Thoracic aorta (tissue), 2 donors: ENCODE measurements around the gene TBC1D24. TPM values are rescaled to one million over a fixed set of nuclear protein-coding genes. Genes with fewer than 3 reads are reported as not detected.

ENCODE experiments used
- ATAC-seq: fragments of 150-250 bp; one replicate; pipeline ENCODE4 v1.8.0; 2017; ENCODE audit warnings: low read depth; ENCODE audit not compliant: insufficient number of reproducible peaks, low FRiP score
- DNase-seq: peaks from one replicate; pipeline ENCODE4 v3.0.0-alpha.2; 2020; ENCODE audit warnings: low spot score
- H3K27ac ChIP-seq, 2 donors: fragments of 200-600 bp; sonication (generic); 1 replicate in 1 of 2; 2 replicates in 1 of 2; pipeline ENCODE4 v1.5.1; 2016; ENCODE audit warnings: mild to moderate bottlenecking in 2 of 2, moderate library complexity in 2 of 2
- H3K27me3 ChIP-seq: fragments of 200-600 bp; sonication (generic); replicated peaks from 2 replicates; pipeline ENCODE4 v1.6.0; 2016; ENCODE audit warnings: mild to moderate bottlenecking; ENCODE audit not compliant: insufficient read depth
- H3K36me3 ChIP-seq: fragments of 200-600 bp; sonication (generic); one replicate; pipeline ENCODE4 v1.5.1; 2016
- H3K4me1 ChIP-seq, 2 donors: fragments of 200-600 bp; sonication (generic); 1 replicate in 1 of 2; 2 replicates in 1 of 2; pipeline versions ENCODE4 v1.5.1 to v1.6.0; 2016; ENCODE audit warnings: low read depth in 2 of 2, mild to moderate bottlenecking in 1 of 2; ENCODE audit not compliant: control insufficient read depth in 1 of 2
- H3K4me3 ChIP-seq: fragments of 200-600 bp; sonication (generic); 2 replicates; pipeline ENCODE4 v1.5.1; 2016; ENCODE audit warnings: mild to moderate bottlenecking
- H3K9me3 ChIP-seq: fragments of 200-600 bp; sonication (generic); 2 replicates; pipeline ENCODE4 v1.5.1; 2016
- CTCF ChIP-seq: fragments of 200-600 bp; sonication (generic); IDR thresholded peaks from one replicate; pipeline ENCODE4 v1.5.1; 2019; ENCODE audit warnings: antibody characterized with exemption
- total RNA-seq, 2 donors: library from RNA; depleted of rRNA; stranded (reverse); fragments of >200 nt; gene quantifications; one replicate each; pipeline versions ENCODE4 v1.1.0 to v1.2.3, GENCODE V29; 2016

TBC1D24 gene
- 10 to 100 TPM; 14.5 to 15.0 TPM for total RNA-seq

DNA sequence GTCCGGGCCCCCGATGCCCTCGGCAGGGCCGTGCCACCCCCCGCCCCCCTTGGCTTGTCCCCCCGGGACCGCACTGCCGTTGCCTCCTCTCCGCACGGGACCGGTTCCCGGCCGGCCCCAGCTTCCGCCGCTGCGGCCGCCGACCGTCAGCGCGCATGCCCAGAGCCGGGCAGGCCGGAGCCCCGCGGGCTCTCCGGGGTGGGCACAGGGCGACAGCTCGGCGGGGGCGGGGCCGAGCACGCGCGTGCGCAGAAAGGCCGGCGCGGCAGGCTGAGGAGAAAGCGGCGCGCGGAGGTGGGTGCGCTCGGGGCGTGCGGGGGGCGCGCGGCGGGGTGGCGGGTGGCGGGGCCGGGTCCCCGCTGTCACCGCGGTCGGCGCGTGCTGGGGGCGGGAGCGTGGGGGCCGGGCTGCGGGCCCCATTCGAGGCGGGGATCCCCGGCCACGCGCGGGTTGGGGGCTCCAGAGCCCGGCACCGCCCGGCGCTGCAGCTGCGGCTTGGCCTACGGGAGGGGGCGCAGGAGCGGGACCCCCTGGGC is at the start of gene TBC1D24:
Gene TBC1D24, plus strand, starts transcription at position 251 of the 536 bp plus-strand sequence. CDS start 21,022 bp downstream, outside the sequence.
- no peak for TF ChIP-seq CTCF
- DNase-seq (no peak), ATAC-seq (peak; percentile 46)
- Histone ChIP-seq H3K4me1 (peaks cover 19 to 30% of the 10 kb centered on the region in 2 donors), H3K27ac (peak within 1 kb of the TSS in 1 of 2 donors; percentile 64), H3K27me3 (no peaks in the 10 kb centered on the region), H3K9me3 (no peaks in the 10 kb centered on the region), H3K36me3 (no peaks in the 10 kb centered on the region), H3K4me3 (peak within 1 kb of the TSS; percentile 90)

- H3K9me3 ChIP-seq, result no peaks in the 10 kb centered on the region
- peaks cover 7 to 16% of the 10 kb centered on the region in 2 donors for H3K4me1 ChIP-seq
- no peaks in the 10 kb centered on the region for H3K27me3 ChIP-seq
- H3K4me3 ChIP-seq, result no peak overlapping the region
- no peak for TF ChIP-seq CTCF
- DNase-seq, result no peak
- no peak for ATAC-seq
- H3K27ac ChIP-seq, result no peak overlapping the region
- no peaks in the 10 kb centered on the region for H3K36me3 ChIP-seq
These were observed 49.0 kb upstream of the TBC1D24 start for GRCh38 chr16:2425825-2426430.

DNA sequence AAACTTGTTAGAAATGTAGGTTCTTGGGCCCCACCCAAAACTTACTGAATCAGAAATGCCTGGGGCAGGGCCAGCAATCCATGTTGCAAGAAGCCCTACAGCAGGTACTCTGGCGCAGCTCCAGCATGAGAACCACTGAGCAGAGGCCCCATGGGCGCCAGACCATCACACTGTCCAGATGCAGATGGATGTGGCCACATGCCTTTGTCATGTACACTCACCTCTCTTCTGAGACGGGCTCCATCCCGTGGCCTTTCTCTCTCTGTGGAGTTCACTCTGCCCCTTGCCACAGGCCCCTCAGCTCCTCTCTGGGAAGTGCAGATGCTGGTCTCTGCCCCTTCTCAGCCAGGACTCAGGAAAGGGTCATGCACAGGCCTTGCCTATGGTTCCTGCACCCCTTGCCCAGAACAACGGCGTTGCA is 48.0 kb upstream of the TBC1D24 start:
- no peak for TF ChIP-seq CTCF
- H3K36me3 ChIP-seq, result no peaks in the 10 kb centered on the region
- no peak for ATAC-seq
- H3K9me3 ChIP-seq, result no peaks in the 10 kb centered on the region
- no peaks in the 10 kb centered on the region for H3K27me3 ChIP-seq
- DNase-seq, result no peak
- H3K27ac ChIP-seq, result no peak overlapping the region
- H3K4me1 ChIP-seq, result peaks cover 7 to 16% of the 10 kb centered on the region in 2 donors
- H3K4me3 ChIP-seq, result no peak overlapping the region

DNA sequence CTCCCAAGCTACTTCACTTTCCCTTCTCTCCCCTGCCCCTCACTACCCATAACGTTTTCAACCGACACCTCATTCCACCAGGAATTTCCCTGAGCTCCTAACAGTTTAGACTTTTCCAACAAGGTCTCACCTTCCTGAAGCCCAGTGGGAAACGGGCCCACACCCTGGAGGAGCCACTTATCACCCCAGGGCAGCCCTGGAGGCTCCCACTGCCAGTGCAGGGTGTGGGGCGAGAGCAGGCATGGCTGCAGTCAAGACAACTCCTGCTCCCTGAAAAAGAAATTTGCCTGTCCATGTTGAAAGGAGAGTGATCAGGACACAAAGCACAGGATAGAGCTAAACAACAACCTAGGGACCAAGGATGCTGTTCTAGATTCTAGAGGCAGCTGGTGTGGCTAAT is 47.4 kb upstream of the TBC1D24 start:
- no peak for TF ChIP-seq CTCF
- H3K9me3 ChIP-seq, result no peaks in the 10 kb centered on the region
- ATAC-seq, result no peak

DNA sequence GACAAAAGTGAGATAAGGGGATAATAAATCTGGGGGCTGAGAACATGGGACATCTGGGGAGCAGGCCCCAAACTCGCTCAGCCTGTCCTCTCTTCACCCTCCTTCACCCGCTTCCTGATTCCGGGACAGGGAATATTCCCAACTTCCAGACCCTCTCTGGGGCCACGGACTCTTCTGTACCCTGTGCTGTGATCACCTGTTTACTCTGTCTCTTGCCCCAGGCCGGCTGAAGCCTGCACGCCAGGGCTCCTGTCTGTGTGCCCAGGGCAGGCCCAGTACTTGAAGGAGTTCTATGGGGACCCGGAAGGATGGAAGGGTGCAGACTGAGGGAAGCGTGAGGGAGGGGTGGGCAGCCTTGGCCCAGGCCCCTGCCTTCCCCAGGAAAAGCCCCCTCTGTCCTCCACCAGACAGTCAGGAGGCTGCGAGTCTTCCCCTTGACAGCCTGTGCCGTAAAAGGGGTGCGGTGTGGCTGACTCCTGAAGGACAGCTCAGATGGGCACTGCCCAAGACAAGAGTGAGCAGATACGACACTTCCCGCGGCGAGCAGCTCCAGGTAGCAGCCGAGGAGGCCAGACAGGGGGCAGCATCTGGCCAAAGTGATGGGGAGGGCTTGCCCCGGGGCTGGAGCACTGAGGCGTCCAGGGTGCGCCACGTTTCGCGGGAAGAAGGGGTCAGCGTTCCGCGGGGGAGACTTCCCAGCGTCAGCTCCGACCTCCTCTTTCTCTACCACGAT is 46.7 kb upstream of the TBC1D24 start:
- H3K4me1 ChIP-seq, result peaks cover 7 to 16% of the 10 kb centered on the region in 2 donors
- H3K27me3 ChIP-seq, result no peaks in the 10 kb centered on the region
- H3K9me3 ChIP-seq, result no peaks in the 10 kb centered on the region
- no peak for TF ChIP-seq CTCF
- peak overlapping the region; percentile 23 to 65 for H3K27ac ChIP-seq
- DNase-seq, result no peak
- ATAC-seq, result no peak
- peak overlapping the region; percentile 90 for H3K4me3 ChIP-seq
- H3K36me3 ChIP-seq, result no peaks in the 10 kb centered on the region

More for the DNA sequence above, 47.4 kb upstream of the TBC1D24 start:
- H3K36me3 ChIP-seq, result no peaks in the 10 kb centered on the region
- no peak overlapping the region for H3K27ac ChIP-seq
- no peak overlapping the region for H3K4me3 ChIP-seq
- no peaks in the 10 kb centered on the region for H3K27me3 ChIP-seq
- no peak for DNase-seq
- H3K4me1 ChIP-seq, result peaks cover 7 to 16% of the 10 kb centered on the region in 2 donors
